ENCODE measurements around the gene RNF25. TPM values are rescaled to one million over a fixed set of nuclear protein-coding genes. Genes with fewer than 3 reads are reported as not detected.
A peak's percentile ranks its signal among the peaks of the same experiment; 100 is the strongest.

Gene RNF25
- total RNA-seq, 1 experiment from 2014 or later: 40.7 TPM

DNA sequence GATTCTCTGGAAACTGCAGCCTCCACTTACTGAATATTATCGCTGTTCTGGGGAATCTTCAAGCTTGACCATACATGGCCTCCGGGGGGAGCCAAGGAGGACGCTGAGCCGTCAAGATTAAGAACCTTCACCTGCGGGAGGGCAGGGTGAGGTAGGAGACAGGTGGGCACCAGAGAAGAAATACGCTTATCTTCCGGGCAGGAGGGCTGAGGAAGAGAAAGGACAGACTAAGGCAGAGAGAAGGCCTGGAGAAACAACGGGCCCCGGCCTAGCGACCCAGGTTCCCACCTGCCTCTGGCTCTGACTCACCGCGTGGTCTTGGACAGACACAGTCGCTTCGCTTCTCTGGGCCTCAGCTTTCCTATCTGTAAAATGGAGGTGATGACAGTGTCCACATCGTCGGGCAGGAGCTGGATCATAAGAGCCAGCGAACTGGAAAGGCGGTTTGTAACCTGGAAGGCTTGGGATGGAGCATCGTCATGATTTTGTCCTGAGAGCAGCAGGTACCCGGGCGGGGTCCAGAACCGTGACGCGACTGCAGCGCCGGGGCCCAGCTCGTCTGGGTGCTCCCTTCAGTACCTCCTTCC lies 13.0 kb downstream of the RNF25 start:
- TF ChIP-seq, protein P1, sequence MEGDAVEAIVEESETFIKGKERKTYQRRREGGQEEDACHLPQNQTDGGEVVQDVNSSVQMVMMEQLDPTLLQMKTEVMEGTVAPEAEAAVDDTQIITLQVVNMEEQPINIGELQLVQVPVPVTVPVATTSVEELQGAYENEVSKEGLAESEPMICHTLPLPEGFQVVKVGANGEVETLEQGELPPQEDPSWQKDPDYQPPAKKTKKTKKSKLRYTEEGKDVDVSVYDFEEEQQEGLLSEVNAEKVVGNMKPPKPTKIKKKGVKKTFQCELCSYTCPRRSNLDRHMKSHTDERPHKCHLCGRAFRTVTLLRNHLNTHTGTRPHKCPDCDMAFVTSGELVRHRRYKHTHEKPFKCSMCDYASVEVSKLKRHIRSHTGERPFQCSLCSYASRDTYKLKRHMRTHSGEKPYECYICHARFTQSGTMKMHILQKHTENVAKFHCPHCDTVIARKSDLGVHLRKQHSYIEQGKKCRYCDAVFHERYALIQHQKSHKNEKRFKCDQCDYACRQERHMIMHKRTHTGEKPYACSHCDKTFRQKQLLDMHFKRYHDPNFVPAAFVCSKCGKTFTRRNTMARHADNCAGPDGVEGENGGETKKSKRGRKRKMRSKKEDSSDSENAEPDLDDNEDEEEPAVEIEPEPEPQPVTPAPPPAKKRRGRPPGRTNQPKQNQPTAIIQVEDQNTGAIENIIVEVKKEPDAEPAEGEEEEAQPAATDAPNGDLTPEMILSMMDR (conservative IDR thresholded peaks at IDR 0.05): peak; percentile 67
- H2BK120ac ChIP-seq (ENCODE audit: low read depth, low read length, poor library complexity, severe bottlenecking): no peak overlapping the region
- no peak overlapping the region for H4K91ac ChIP-seq (ENCODE audit: insufficient read length, low read depth, low read length)
- no peaks in the 10 kb centered on the region for H3K27me3 Mint-ChIP-seq (ENCODE audit: low read depth)
- H4K20me1 ChIP-seq (ENCODE audit: control insufficient read depth, insufficient read depth, insufficient read length): no peaks in the 10 kb centered on the region
- peaks cover 11% of the 10 kb centered on the region for H3K23me2 ChIP-seq (ENCODE audit: insufficient read length, low read depth, low read length, poor library complexity, severe bottlenecking)
- H2AK5ac ChIP-seq (ENCODE audit: insufficient read length, low read length): no peak overlapping the region
- H3K23ac ChIP-seq (ENCODE audit: insufficient read length, low read depth, low read length): no peak overlapping the region
- no CpG with 5 or more reads among the region's 27 CpGs for WGBS (ENCODE audit: extremely low coverage, insufficient read length, low lambda C conversion rate)
- no peaks in the 10 kb centered on the region for H3K9me3 Mint-ChIP-seq
- peaks cover 22 to 58% (median 52%) of the 10 kb centered on the region in 3 experiments; a peak in 6 of 7 replicates for H3K36me3 Mint-ChIP-seq (ENCODE audit: insufficient read depth in 1 of 3, low read depth in 3 of 3)
- peak overlapping the region; percentile 91 to 95 (median 93); a peak in 5 of 7 replicates for H3K27ac Mint-ChIP-seq
- H3K4me3 Mint-ChIP-seq: peak overlapping the region; percentile 91 to 97
- H3K79me1 ChIP-seq (ENCODE audit: insufficient read depth, low read depth, low read length, poor library complexity, severe bottlenecking): no peaks in the 10 kb centered on the region
- H2BK20ac ChIP-seq (ENCODE audit: low read depth, low read length, poor library complexity, severe bottlenecking): no peak overlapping the region
- no peak overlapping the region for H4K8ac ChIP-seq (replicated peaks; ENCODE audit: insufficient read length, low read depth, low read length)
- no peaks in the 10 kb centered on the region for H3K27me3 ChIP-seq (ENCODE audit: insufficient read depth, low read length)
- H3K9me3 ChIP-seq (ENCODE audit: control insufficient read depth, low read depth, low read length): no peaks in the 10 kb centered on the region
- H3K4me2 ChIP-seq (ENCODE audit: insufficient read depth, insufficient read length, low read length): peak overlapping the region; percentile 99
- H3K4me1 ChIP-seq (ENCODE audit: insufficient read depth, low read length): peaks cover 2% of the 10 kb centered on the region; the same call in 1 of the 2 replicates
- no peak overlapping the region for H3K4ac ChIP-seq (ENCODE audit: low read depth, low read length)
- H3K9ac ChIP-seq (ENCODE audit: extremely low read depth, insufficient read length, low read length): peak overlapping the region; percentile 78
- H2BK12ac ChIP-seq (ENCODE audit: insufficient read length, low read depth, low read length): no peak overlapping the region
- no peak overlapping the region for H3K56ac ChIP-seq (ENCODE audit: insufficient read length, low read depth, low read length)
- no peak overlapping the region for H2BK5ac ChIP-seq (ENCODE audit: insufficient read length, low read length)
- peaks cover 11 to 12% of the 10 kb centered on the region in 2 experiments for H3K4me1 Mint-ChIP-seq
- no peak overlapping the region for H2AFZ ChIP-seq (ENCODE audit: low read length)
- H2BK15ac ChIP-seq (ENCODE audit: low read depth, low read length): no peak overlapping the region
- DNase-seq: peak; percentile 75
- H3T11ph ChIP-seq (ENCODE audit: low read length): no peak overlapping the region
- no peak overlapping the region for H4K5ac ChIP-seq (ENCODE audit: insufficient read length, low read depth, low read length)
- H3K27ac ChIP-seq (ENCODE audit: insufficient read length, low read depth, low read length): no peak overlapping the region
- H3K79me2 ChIP-seq (ENCODE audit: insufficient read depth, low read length): no peaks in the 10 kb centered on the region
- H3K14ac ChIP-seq (ENCODE audit: insufficient read depth, low read length): peak overlapping the region; percentile 54; the same call in 1 of the 2 replicates
- H3K18ac ChIP-seq (ENCODE audit: insufficient read length, low read depth, low read length): peak overlapping the region; percentile 58

Data from H9 (cell line).